Dedifferentiated amniotic fluid mesenchymal stem cell (primary cell): Measurements from ENCODE around the gene ARIH1.
A peak's percentile ranks its signal among the peaks of the same experiment; 100 is the strongest.
"Not testable (repeated sequence)": the region's sequence is repeated elsewhere in the genome, so short reads cannot be mapped to it uniquely, and the experiment has no call there.

Source experiments
- DNase-seq: peaks from one replicate; pipeline ENCODE4 v3.0.0-alpha.2; 2016; ENCODE audit errors: extremely low spot score

The ARIH1 gene

GRCh38 chr15:72604794-72605193 lies 130.7 kb downstream of the ARIH1 start:
- no peak for DNase-seq

- DNase-seq = not testable (repeated sequence)
Measured at GRCh38 chr15:72608084-72608483, 134.0 kb downstream of the ARIH1 start.

- no peak for DNase-seq
Measured at GRCh38 chr15:72609862-72610261, 135.7 kb downstream of the ARIH1 start.

- DNase-seq = not testable (repeated sequence)
Measured at GRCh38 chr15:72612324-72612723, 138.2 kb downstream of the ARIH1 start.

GRCh38 chr15:72614810-72615532 lies 140.8 kb downstream of the ARIH1 start:
- no peak for DNase-seq

GRCh38 chr15:72615533-72616233 lies 141.6 kb downstream of the ARIH1 start:
- DNase-seq = not testable (repeated sequence)

GRCh38 chr15:72616491-72617210 lies 142.5 kb downstream of the ARIH1 start:
- no peak for DNase-seq

- not testable (repeated sequence) for DNase-seq
Measured at GRCh38 chr15:72623854-72624253, 149.7 kb downstream of the ARIH1 start.

- DNase-seq = not testable (repeated sequence)
Measured at GRCh38 chr15:72626153-72626552, 152.0 kb downstream of the ARIH1 start.

- DNase-seq = not testable (repeated sequence)
Measured at GRCh38 chr15:72628249-72629067, 154.3 kb downstream of the ARIH1 start.

GRCh38 chr15:72629068-72629570 lies 155.0 kb downstream of the ARIH1 start:
- not testable (repeated sequence) for DNase-seq

- DNase-seq = peak; percentile 60
Measured at GRCh38 chr15:72636519-72637282, 162.6 kb downstream of the ARIH1 start.

- DNase-seq = not testable (repeated sequence)
Measured at GRCh38 chr15:72639759-72640483, 165.8 kb downstream of the ARIH1 start.

GRCh38 chr15:72642271-72642670 lies 168.1 kb downstream of the ARIH1 start:
- DNase-seq = not testable (repeated sequence)

- not testable (repeated sequence) for DNase-seq
Measured at GRCh38 chr15:72648631-72649253, 174.6 kb downstream of the ARIH1 start.
